Endothelial cell of umbilical vein (primary cell): ENCODE results near the gene CYGB. TPM values are rescaled to one million over a fixed set of nuclear protein-coding genes. Genes with fewer than 3 reads are reported as not detected.

Experiments
- BruUV-seq: library from RNA; stranded (reverse); fragments of 400-500 nt; replicated peaks from 2 replicates; lab custom pipeline; 2021; lab: Mats Ljungman, UMichigan
- CTCF ChIA-PET: fragments of 300-600, 350-600 bp; sonication (Branson Sonifier 250); formaldehyde crosslinking; loops from one replicate; lab custom pipeline; 2021; ENCODE audit warnings: antibody characterized with exemption, inconsistent platforms; lab: Charles Lee
- POLR2A ChIA-PET: fragments of 300-600, 350-600 bp; sonication (Branson Sonifier 250); formaldehyde crosslinking; loops from one replicate; lab custom pipeline; 2021; ENCODE audit warnings: antibody characterized with exemption, inconsistent platforms; lab: Charles Lee
- DNase-seq: peaks from one replicate; pipeline ENCODE4 v3.0.0-alpha.2; 2011; ENCODE audit warnings: low read depth, low spot score
- FAIRE-seq: peaks from 2 replicates; lab custom pipeline; 2011; peaks lifted over from hg19 to GRCh38; lab: Jason Lieb, UNC
- H2AFZ ChIP-seq: 2 replicates; pipeline ENCODE4 v1.6.0; 2012; ENCODE audit warnings: low read depth, low read length, control low read depth, inconsistent platforms
- H3K27ac ChIP-seq: 2 replicates; pipeline ENCODE4 v1.5.1; 2011; ENCODE audit warnings: low read depth, mild to moderate bottlenecking, control low read depth, low read length, moderate library complexity; ENCODE audit not compliant: insufficient read depth
- H3K27me3 ChIP-seq, 2 experiments: 2 replicates each; pipeline versions ENCODE4 v1.6.0 to v1.6.1; 2011; ENCODE audit warnings: low read length in 2 of 2, mixed read lengths in 1 of 2; ENCODE audit not compliant: control insufficient read depth in 2 of 2, insufficient read depth in 2 of 2
- H3K36me3 ChIP-seq, 2 experiments: 2 replicates in 1 of 2; 3 replicates in 1 of 2; pipeline ENCODE4 v1.5.1; 2011; ENCODE audit warnings: low read length in 2 of 2, mild to moderate bottlenecking in 1 of 2, moderate library complexity in 1 of 2; ENCODE audit not compliant: control insufficient read depth in 2 of 2, insufficient read depth in 2 of 2; ENCODE audit errors: extremely low read depth in 1 of 2
- H3K4me1 ChIP-seq: 3 replicates; pipeline ENCODE4 v1.5.1; 2011; ENCODE audit warnings: mild to moderate bottlenecking, low read length; ENCODE audit not compliant: control insufficient read depth, insufficient read depth; ENCODE audit errors: extremely low read depth
- H3K4me2 ChIP-seq: 2 replicates; pipeline ENCODE4 v1.6.1; 2011; ENCODE audit warnings: low read length, control low read depth, mixed read lengths; ENCODE audit not compliant: insufficient read depth
- H3K4me3 ChIP-seq, 3 experiments: fragments of 200-600 bp in 1 of 3; sonication (generic), shearing (Covaris generic) in 1 of 3; replicated peaks in 1 of 3; 2 replicates each; pipeline ENCODE4 v1.5.1; 2011 to 2016; ENCODE audit warnings: control low read depth in 3 of 3, low read length in 3 of 3, mild to moderate bottlenecking in 2 of 3, inconsistent platforms in 1 of 3, low read depth in 1 of 3, moderate library complexity in 1 of 3; ENCODE audit not compliant: insufficient read depth in 1 of 3
- H3K79me2 ChIP-seq: 2 replicates; pipeline ENCODE4 v1.6.0; 2012; ENCODE audit warnings: low read length, inconsistent platforms; ENCODE audit not compliant: control insufficient read depth, insufficient read depth
- H3K9ac ChIP-seq: replicated peaks from 2 replicates; pipeline ENCODE3; 2011; ENCODE audit warnings: low read length, control low read depth; ENCODE audit not compliant: insufficient read depth; ENCODE audit errors: extremely low read depth
- H3K9me1 ChIP-seq: replicated peaks from 3 replicates; pipeline ENCODE4 v1.6.0; 2011; ENCODE audit warnings: mild to moderate bottlenecking, low read length; ENCODE audit not compliant: control insufficient read depth, insufficient read depth; ENCODE audit errors: extremely low read depth
- H3K9me3 ChIP-seq: replicated peaks from 2 replicates; pipeline ENCODE4 v1.5.1; 2012; ENCODE audit warnings: low read length, inconsistent platforms; ENCODE audit not compliant: control insufficient read depth, insufficient read depth
- H4K20me1 ChIP-seq: replicated peaks from 2 replicates; pipeline ENCODE3; 2011; ENCODE audit warnings: mild to moderate bottlenecking, low read length; ENCODE audit not compliant: control insufficient read depth, insufficient read depth; ENCODE audit errors: extremely low read depth
- CTCF ChIP-seq, 2 donors: IDR thresholded peaks; 1 replicate in 1 of 2; 2 replicates in 1 of 2; pipeline ENCODE4 v1.5.1; 2011; ENCODE audit warnings: low read length in 2 of 2, mild to moderate bottlenecking in 2 of 2, moderate library complexity in 2 of 2, control low read depth in 1 of 2, inconsistent platforms in 1 of 2, low read depth in 1 of 2; ENCODE audit not compliant: insufficient read depth in 1 of 2; ENCODE audit errors: extremely low read depth in 1 of 2
- EZH2 ChIP-seq: IDR thresholded peaks from 2 replicates; pipeline ENCODE4 v1.6.1; 2012; ENCODE audit warnings: borderline replicate concordance, low read depth, mild to moderate bottlenecking, moderate library complexity, low read length, inconsistent platforms; ENCODE audit not compliant: severe bottlenecking
- GATA2 ChIP-seq: IDR thresholded peaks from 2 replicates; pipeline ENCODE4 v1.7.0; 2011; ENCODE audit warnings: low read depth, mild to moderate bottlenecking, moderate library complexity, mixed read lengths, low read length; ENCODE audit not compliant: insufficient read length, insufficient read depth
- JUN ChIP-seq: IDR thresholded peaks from 2 replicates; pipeline ENCODE4 v1.6.1; 2011; ENCODE audit warnings: borderline replicate concordance, low read depth; ENCODE audit not compliant: insufficient read length, insufficient read depth
- MYC ChIP-seq: IDR thresholded peaks from one replicate; pipeline ENCODE4 v1.6.1; 2011; ENCODE audit warnings: mild to moderate bottlenecking, low read depth, low read length
- dilution Hi-C: fragments of 300-500 bp; cut with MboI; formaldehyde crosslinking; loops from one replicate; pipeline ENCODE4 v1.15.0; 2019; ENCODE audit warnings: low sequenced_read_pairs; ENCODE audit not compliant: extremely low pct_ligation_motif_present
- intact Hi-C: fragments of 100-400 bp; cut with micrococcal nuclease; formaldehyde crosslinking; loops from one replicate; pipeline ENCODE4 v1.10.0; 2022
- polyA plus RNA-seq, 4 experiments: library from polyadenylated mRNA; depleted of rRNA in 3 of 4; stranded (reverse) in 3 of 4; unstranded in 1 of 4; fragments of >200 nt; gene quantifications; 2 replicates each; pipeline versions ENCODE4 v1.2.1 to v1.2.3, GENCODE V29; 2011 to 2012; ENCODE audit warnings: missing spikeins in 1 of 4
- total RNA-seq: library from RNA; stranded (reverse); gene quantifications from 2 replicates; pipeline ENCODE4 v1.2.3, GENCODE V29; 2021

Gene CYGB
- total and polyA plus RNA-seq, 2 donors (not counting 3 experiments of a cell fraction or from before 2014, with no cell fraction given): 0.22 to 0.91 TPM

GRCh38 chr17:76545918-76546555, 8.5 kb upstream of the CYGB start:
- Histone ChIP-seq H4K20me1 (no peaks in the 10 kb centered on the region), H3K9me1 (no peaks in the 10 kb centered on the region), H3K4me2 (no peak overlapping the region), H3K4me1 (peaks cover 12% of the 10 kb centered on the region), H3K79me2 (no peaks in the 10 kb centered on the region), H3K36me3 (no peaks in the 10 kb centered on the region), H3K9me3 (no peaks in the 10 kb centered on the region), H3K27ac (no peak overlapping the region), H2AFZ (no peak overlapping the region), H3K4me3 (no peak overlapping the region), H3K9ac (no peak overlapping the region), H3K27me3 (peaks cover 0 to 3% of the 10 kb centered on the region in 2 experiments)
- DNase-seq (no peak), FAIRE-seq (no peak)
- ChIA-PET POLR2A (interaction anchor here (0.9 kb wide), 2 partner anchors 11 to 18 kb away, joined by 3 read pairs; no protein-coding TSS in a partner anchor), CTCF (interaction anchor here (1.0 to 5.6 kb wide), 14 partner anchors 10 to 135 kb away, joined by 3 to 106 read pairs (median 4); partner anchors contain the start of gene CYGB)
- intact Hi-C loops (no loop called here), dilution Hi-C loops (no loop called here)
- BruUV-seq: no TSS peak
- TF ChIP-seq JUN (no peak), CTCF (IDR thresholded peaks at IDR 0.05; ENCODE audit: extremely low read depth in 1 of 2, insufficient read depth in 1 of 2, low read depth in 1 of 2, low read length in 2 of 2) (no peak), MYC (no peak), EZH2 (no peak), GATA2 (no peak)
